ENCODE measurements around the gene WDR35.

The WDR35 gene

GRCh38 chr2:19865151-19865550, 124.8 kb downstream of the WDR35 start:
- no peak for DNase-seq

GRCh38 chr2:19864381-19864780, 125.5 kb downstream of the WDR35 start:
- DNase-seq = no peak

GRCh38 chr2:19863303-19864041, 126.4 kb downstream of the WDR35 start:
- DNase-seq = peak; percentile 77

- no peak for DNase-seq
Observed at GRCh38 chr2:19861813-19862212, 128.1 kb downstream of the WDR35 start.

Measured in 8988T (cell line).